Measurements from ENCODE around the gene PDK1.

PDK1 gene

GRCh38 chr2:172642301-172643020 is 86.6 kb downstream of the PDK1 start:
- no peak for DNase-seq (ENCODE audit: low read depth)

- DNase-seq (ENCODE audit: low read depth): no peak
Measured at GRCh38 chr2:172643142-172643541, 87.3 kb downstream of the PDK1 start.

- DNase-seq (ENCODE audit: low read depth): no peak
Measured at GRCh38 chr2:172647439-172647838, 91.5 kb downstream of the PDK1 start.

GRCh38 chr2:172655091-172655837 is 99.4 kb downstream of the PDK1 start:
- DNase-seq (ENCODE audit: low read depth): no peak

- no peak for DNase-seq (ENCODE audit: low read depth)
Measured at GRCh38 chr2:172655838-172656573, 100.1 kb downstream of the PDK1 start.

Data from stimulated activated CD8-positive, alpha-beta memory T cell treated with anti-CD3 and anti-CD28 coated beads, Interleukin-4, amount 100 ng/mL, for 24 hours (primary cell).